LNCaP clone FGC (cell line): ENCODE measurements around the gene C4orf50.
"Not testable (repeated sequence)": the region's sequence is repeated elsewhere in the genome, so short reads cannot be mapped to it uniquely, and the experiment has no call there.

Experiments
- DNase-seq: peaks from one replicate; pipeline ENCODE4 v3.0.0-alpha.2; 2011; ENCODE audit warnings: low read depth
- H3K4me3 ChIP-seq: 2 replicates; pipeline ENCODE4 v1.5.1; 2011; ENCODE audit warnings: mild to moderate bottlenecking, low read depth, low read length, control low read depth
- TF ChIP-seq, protein P1 (sequence below): IDR thresholded peaks from 2 replicates; pipeline ENCODE4 v1.5.1; 2012; ENCODE audit warnings: mild to moderate bottlenecking; ENCODE audit not compliant: control insufficient read depth, insufficient read depth; ENCODE audit errors: extremely low read depth

C4orf50 gene

DNA sequence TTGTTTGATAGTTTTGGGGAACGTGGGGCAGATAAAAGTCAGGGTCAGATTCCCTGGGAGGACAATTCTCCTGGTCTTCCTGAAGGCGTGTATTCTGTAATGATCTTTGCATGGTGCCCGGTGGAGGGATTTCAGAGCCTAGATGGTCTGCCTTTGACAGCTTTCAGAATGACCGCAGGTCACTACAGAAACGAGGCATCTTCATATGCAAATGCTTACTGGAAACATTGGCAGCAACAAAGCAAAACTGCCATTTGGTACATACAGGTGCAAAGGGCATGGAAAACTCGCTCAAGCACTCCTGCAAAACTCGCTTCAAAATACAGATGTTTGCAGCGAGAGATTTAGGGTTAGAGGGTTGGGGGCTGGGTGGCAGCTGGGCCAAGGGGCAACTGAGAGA lies 8.8 kb downstream of the C4orf50 start:
- DNase-seq = no peak
- TF ChIP-seq, protein P1, sequence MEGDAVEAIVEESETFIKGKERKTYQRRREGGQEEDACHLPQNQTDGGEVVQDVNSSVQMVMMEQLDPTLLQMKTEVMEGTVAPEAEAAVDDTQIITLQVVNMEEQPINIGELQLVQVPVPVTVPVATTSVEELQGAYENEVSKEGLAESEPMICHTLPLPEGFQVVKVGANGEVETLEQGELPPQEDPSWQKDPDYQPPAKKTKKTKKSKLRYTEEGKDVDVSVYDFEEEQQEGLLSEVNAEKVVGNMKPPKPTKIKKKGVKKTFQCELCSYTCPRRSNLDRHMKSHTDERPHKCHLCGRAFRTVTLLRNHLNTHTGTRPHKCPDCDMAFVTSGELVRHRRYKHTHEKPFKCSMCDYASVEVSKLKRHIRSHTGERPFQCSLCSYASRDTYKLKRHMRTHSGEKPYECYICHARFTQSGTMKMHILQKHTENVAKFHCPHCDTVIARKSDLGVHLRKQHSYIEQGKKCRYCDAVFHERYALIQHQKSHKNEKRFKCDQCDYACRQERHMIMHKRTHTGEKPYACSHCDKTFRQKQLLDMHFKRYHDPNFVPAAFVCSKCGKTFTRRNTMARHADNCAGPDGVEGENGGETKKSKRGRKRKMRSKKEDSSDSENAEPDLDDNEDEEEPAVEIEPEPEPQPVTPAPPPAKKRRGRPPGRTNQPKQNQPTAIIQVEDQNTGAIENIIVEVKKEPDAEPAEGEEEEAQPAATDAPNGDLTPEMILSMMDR = no peak
- no peak overlapping the region for H3K4me3 ChIP-seq

DNA sequence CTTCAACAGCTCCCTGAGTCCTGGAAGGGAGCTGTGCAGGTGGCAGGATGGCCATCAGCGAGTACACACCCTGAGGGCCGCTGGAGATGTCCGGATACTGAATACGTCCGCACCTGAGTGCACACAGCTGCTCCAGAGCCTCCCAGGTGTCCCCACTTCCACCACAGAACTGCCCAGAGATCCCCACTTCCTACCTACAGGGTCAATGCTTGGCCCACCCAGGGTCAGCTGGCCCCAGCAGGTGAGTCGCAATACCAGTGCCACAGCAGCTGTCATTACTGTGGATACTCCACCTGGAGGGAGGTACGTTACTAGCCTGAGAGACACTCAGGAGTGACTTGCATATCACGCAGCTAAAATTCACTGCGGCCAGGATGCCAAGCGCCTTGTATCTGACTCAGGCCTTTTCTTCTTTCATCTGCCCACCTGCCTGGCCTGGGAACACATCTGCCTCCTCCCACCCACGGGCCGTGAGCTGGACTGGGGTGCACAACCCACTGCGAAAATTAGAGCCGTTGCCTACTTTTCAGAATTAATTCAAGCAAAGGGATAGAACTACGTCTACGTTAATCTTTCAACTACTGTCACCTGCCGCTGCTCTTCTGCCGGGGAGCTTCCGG lies 9.4 kb downstream of the C4orf50 start:
- TF ChIP-seq, protein P1 = no peak
- H3K4me3 ChIP-seq = no peak overlapping the region
- no peak for DNase-seq

DNA sequence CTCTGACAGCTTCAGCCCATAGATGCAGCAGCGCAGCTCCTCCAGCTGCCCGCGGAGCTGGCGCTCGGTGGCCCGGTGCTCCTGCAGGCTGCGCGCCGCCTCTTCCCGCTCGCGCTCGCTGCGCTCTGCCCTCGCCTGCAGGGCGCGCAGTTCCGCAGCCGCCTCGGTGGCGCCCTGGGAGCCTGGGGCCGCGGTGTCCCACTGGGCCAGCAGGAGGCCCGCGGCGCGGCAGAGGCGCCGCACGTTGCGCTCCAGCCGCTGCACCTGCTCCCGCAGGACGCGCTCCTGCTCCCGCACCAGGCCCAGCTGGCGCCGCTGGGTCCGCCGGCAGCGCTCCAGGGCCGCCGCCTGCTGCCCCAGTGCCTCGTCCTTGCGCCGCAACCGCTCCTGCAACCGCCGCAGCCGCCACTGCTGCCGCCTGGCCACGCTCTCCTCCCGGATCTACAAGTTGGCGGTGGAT lies 10.1 kb downstream of the C4orf50 start:
- DNase-seq = no peak
- TF ChIP-seq, protein P1 = no peak
- H3K4me3 ChIP-seq = no peak overlapping the region

DNA sequence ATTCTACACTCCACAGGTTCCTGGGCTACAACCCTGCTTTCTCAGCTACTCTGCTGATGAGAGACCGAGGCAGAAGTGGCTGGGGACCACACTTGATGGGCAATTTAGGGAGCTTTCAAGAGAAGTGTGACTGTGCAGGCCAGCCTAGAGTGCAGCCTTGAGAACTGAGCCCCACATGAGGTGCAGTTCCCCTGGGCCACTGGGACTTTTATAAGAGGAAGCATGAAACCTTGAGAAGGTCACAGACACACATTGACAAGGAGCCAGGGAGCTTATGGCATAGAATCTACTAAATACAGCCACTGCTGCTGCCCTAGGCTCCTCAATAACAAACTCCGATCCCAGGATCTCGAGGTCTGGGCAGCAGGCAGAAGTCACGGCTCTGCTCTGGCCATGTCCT lies 13.1 kb downstream of the C4orf50 start:
- H3K4me3 ChIP-seq = no peak overlapping the region
- no peak for DNase-seq

DNA sequence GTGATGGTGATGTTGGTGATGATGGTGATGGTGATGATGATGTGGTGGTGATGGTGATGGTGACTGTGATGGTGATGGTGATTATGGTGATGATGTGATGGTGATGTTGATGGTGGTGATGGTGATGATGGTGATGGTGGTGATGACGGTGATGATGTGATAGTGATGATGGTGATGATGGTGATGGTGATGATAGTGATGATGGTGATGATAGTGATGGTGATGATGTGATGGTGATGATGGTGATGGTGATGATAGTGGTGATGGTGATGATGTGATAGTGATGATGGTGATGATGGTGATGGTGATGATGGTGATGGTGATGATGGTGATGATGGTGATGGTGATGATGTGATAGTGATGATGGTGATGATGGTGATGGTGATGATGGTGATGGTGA lies 14.7 kb downstream of the C4orf50 start:
- not testable (repeated sequence) for H3K4me3 ChIP-seq, DNase-seq

More for the DNA sequence above, 13.1 kb downstream of the C4orf50 start:
- TF ChIP-seq, protein P1 = no peak

DNA sequence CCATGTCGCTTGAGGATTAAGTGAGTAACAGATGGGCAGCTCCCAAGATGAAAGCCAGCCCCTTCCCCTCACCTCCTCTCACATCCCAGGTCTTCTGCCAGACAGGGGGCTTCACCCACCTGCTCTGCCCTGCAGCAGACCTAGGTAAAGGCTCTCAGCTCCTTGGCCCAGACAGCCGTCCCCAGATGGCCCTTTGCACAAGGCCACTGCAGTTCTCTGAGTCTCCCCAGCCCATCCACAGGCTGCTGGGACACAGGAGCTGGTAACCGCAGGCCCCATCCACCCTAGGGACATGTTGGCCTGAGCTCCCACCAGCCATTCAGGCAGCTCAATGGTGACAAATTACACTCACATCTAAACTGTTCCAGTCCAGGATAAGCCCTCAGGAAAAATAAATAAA lies 15.3 kb downstream of the C4orf50 start:
- TF ChIP-seq, protein P1 = no peak
- DNase-seq = no peak
- no peak overlapping the region for H3K4me3 ChIP-seq

DNA sequence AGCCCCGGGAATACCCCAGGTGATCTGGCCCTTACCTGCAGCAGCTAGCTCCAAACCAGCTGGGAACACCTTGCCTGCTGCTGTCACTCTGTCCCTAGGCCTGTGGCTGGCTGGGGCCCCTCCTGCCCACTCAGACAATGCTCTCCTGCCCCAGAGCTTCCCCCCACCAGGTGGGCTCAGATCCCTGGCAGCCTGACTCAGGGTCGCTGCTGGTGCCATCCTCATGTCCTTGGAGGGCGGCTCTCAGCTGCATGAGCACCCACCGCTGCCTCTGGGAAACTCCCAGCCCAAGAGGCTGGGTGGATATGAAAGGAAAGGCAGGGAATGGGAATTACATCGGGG lies 15.8 kb downstream of the C4orf50 start:
- DNase-seq = no peak
- no peak overlapping the region for H3K4me3 ChIP-seq
- TF ChIP-seq, protein P1 = no peak
